HG02884 (cell line): ENCODE results near the gene SLC22A4.
A peak's percentile ranks its signal among the peaks of the same experiment; 100 is the strongest.

Source experiments
- ATAC-seq: cut with Tn5 transposase; IDR thresholded peaks from one replicate; pipeline ENCODE4 v1.9.1; 2021; ENCODE audit warnings: mild to moderate bottlenecking, moderate library complexity; ENCODE audit not compliant: unreplicated experiment

SLC22A4 gene

DNA sequence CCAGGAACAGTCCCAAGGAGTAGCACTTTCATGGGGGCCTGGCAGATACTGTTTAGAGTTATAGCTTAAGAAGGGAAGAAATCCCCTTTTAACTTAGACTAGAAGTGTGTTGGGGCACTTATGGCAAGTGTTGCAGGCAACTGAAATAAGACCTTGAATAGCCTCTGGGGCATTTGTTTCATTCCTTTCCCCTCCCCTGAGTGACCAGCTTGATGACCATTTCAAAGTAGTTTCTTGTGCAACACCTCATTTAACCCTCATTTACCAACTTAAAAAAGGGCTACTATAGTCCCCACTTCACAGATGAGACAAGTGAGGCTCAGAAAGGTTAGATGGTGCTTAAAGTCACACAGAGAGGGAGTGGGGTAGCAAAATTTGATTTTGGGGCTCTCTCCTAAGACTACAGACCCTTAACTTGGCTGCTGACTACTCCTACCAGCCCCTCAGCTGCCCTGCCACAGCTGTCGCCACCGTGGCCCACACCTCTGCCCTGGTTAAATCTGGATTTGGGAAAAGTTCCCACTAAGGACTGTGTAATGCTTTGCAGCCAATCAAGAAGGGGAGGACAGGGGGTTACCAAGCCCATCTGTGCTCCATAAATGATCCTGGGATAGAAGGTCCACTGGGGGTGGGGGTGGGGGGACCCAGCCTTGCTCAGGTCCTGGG lies 31.2 kb upstream of the SLC22A4 start:
- no peak for ATAC-seq

DNA sequence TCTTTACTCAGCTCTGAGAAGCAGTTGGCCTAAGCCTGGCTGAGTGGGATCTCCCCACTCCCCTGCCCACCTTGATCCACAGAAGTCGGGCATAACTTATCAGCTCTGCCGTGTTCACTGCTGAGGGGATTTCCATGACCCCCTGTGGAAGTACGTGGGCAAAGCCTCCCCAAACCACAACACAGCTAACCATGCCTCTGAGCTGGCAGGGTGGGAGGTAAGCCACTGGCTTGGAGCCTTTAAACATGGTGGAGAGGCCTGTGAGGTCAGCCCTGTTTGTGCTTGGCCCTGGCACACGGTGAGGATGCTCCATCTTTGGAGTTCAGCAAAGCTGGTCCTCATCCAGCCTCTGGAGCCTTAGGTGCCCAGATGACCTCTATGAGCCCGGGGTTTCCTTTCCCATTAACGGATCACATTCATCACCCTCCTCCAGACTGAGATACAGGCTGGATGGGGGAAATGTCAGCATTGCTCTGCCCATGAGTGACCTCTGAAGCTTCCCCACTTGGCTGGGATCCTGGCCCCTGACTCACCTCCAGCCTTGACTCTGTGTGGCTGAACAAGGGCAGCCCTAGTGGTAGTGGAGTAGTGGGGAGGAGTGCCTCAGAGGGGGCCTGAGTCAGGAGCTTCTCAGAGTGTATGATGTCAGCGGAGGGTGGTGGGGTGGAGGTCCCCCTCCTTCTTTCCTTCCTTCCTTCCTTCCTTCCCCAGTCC lies 30.5 kb upstream of the SLC22A4 start:
- ATAC-seq, result no peak

DNA sequence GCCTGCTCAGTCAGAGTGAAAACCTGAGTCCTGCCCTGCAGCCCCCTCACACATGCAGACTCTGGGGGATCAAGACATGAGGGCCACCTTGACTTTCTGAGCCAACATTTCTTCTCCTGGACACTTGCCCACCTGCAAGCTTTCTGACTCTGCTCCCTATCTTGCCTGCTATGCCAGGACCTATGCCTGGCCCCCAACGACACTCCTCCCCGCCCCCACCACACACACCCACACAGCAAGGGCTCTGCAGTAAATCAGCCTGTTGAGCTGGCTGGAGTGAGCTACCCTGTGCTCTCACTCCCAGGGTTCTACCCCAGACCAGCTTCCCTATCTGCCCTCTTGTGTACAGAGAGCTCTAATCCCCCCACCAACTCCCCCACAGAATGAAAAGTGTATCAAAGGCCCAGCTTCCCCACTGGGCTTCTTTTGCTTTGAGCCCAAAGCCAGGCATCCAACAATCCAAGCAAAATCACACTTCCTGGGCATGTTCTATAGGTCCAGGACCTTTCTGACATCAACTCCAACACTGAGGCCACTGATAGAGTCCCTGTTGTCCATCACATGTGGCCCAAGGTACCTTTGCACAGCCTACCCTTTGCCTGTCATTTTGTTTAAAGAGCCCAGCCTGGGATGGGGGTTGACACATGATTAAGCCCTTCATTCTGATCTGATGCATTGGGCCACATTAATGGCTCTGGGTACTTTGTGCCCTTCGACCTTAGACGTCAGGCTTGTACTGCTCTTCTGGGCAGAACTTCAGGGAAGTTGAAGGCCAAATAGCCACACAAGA lies 29.5 kb upstream of the SLC22A4 start:
- ATAC-seq, result no peak

DNA sequence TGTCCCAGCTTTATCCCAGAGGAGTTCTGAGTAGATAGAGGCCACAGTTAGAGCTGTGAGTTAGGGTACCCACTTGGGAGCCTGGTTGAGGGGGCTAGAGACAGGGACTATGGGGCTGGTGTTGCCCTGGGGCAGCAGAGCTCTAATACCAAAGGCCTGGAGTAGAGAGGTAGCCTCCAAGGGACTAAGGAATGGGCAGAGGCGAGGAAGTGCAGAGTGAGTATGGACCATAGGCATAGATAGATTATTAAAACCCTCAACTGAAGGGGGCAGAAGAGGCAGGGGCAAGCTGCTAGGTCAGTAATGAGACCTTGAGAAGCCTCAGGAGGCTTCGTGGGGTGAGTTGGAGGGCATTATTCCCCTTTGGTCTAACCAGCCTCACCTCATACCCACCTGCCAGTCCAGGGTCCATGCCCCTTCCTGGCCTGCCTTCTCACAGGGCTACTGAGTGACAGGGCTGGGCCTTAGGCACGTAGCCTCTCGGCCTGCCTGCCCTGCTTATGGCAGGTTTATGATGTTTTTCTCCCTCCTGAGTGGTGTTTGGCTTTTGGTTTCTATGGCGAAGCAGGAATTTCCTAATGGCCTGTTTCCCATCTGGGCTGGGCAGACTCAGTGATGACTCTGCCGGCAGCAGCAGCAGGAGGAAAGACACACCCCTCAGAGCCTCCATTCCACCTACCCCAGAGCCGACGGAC lies 28.7 kb upstream of the SLC22A4 start:
- ATAC-seq, result no peak

DNA sequence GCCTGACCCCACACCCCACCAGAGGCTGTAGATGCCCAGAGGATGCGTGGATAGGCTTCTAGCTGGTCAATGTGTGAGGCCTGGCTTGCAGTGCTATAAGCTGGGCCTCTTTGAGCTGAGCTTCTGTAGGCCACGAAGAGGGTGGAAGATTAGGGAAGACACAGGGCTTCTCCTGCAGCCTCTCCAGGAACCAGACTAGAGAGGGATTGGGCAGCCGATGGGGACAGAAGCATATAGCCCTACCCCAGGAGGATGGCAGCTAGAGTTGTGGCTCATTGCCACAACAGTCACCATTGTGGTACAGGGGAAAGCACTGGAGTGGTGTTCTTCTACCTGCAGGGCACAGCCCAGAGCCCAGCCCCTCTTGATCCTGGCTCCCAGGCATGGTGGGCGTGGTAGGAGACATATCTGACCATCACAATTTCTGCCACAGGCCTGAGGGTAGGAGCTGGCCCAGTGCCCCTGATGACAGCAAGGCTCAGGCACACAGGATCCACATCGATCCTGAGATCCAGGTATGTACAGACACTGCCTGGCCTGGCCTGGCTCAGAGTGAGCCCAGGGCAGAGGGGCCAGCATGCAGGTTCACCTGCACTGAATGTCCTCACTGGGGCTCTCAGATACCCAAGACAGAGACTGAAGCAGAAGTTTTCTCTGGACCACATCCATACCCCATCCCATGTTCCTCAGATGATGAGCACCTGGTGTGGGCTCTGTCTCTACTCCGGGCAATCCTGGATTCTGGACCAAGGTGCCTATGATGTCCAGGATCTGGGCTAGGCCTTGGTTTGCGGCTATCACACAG lies 28.0 kb upstream of the SLC22A4 start:
- no peak for ATAC-seq

DNA sequence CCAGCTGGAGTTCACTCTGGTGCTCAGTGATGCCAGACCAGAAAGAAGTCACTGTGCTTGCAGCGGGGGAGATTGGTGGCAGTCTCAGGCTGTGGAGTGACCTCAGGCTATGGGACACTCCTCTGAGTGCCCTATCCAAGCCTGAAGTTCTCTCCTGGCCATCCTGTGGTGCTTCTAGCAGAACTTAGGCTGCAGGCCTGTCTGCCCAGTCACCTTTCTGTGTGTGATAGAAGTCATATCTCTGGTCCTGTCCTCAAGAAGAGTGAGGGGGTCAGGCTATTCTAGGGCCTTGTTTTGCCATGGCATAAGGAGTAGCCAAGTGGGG lies 27.4 kb upstream of the SLC22A4 start:
- no peak for ATAC-seq

DNA sequence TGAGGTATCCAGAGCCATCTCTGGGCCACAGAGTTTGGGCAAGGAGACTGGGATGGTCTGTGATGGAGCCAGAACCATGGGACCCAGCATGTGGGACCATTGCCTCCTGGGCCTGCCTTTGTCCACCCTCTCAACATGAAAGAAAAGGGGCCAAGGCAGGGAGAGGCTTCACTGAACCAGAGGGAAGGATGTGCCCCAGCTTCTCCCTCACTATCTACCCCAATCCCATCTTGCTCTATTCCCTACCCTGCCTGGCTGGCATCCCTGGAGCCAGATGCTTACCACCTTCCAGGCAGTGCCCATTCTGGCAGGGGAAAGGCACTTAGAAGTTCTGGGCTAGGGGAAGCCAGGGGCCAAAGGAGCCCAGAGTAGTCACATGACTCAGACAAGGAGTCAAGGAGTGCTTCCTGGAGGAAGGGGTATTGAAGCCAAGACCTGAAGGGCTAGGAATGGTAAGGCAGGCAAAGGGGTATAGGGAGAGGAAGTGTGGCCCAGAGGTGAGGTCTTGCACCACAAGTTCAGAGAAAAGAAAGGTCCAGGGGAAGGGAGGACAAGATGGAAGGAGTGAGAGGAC lies 26.9 kb upstream of the SLC22A4 start:
- ATAC-seq, result no peak

DNA sequence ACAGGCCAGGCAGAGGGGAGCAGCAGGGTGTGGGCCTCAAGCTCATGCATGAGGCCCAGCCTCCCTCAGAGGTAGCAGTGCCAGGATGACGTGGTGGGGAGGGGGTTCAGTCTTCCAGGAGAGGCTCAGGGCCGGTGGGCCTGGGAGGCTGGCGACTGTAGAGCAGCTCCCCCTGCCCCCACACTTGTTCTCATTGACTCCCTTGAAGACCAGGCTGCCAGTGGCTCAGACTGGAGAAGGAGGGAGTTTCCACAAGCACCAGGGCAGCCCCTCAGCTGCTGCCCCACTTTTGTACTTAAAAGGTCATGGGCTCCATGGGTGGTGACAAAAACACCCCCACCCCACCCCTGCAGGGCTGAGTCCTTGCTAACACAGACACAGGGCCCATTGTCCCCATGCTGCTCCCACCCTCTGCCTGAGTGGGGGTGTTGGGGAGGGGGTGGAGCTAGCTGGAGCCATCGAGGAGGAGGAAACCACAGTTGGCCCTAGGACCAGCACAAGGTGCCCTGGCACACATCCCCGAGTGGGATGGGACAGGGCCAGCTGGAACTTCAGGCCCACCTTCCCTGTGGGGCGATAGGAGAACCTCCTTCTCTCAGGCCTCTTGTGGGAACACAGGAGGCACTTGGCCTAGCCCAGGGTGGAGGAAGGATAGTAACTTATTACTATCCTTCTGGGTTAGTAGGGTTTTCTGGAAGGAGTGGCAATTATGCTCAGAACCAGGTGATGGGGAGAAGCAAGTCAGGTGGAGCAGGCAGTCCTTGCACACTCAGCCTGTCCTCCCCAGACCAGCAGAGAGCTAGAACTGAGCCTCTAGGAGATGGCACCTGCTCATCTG lies 26.0 kb upstream of the SLC22A4 start:
- ATAC-seq, result peak; percentile 8

DNA sequence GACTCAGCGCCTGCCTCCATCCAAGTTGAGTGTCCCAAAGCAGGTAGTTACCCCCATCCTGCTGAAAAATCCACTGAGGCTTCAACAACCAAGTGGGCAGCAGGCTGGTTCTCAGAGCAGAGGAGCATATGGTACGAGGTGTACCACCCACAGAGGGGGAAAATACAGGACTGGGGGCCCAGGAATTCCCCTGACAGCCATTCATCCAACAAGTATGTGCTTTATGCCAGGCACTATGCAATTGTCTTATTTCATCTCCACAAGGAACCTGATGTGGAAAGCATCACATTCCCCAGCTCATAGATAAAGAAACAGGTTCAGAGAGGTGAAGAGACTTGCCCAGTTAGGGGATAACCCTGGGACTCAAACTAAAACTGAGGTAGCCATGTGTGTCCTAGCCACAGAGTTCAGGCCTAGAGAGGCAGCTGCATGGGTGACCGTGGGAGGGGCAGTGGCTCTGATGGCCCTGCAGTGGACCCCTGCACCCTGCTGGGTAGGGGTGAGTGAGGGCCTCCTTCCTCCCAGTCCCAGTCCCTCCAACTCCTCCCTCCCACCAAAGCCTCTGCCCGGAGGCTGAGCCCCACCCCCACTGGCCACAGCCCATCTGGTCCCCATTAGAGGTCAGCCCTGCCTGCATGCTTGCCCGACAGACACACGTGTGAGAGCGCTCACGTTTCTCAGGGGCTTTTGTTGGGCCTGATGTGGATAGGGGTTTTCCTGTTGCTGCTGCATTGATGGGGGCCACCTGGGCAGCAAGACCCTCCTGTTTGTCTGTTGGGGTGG lies 25.2 kb upstream of the SLC22A4 start:
- ATAC-seq, result peak; percentile 63

DNA sequence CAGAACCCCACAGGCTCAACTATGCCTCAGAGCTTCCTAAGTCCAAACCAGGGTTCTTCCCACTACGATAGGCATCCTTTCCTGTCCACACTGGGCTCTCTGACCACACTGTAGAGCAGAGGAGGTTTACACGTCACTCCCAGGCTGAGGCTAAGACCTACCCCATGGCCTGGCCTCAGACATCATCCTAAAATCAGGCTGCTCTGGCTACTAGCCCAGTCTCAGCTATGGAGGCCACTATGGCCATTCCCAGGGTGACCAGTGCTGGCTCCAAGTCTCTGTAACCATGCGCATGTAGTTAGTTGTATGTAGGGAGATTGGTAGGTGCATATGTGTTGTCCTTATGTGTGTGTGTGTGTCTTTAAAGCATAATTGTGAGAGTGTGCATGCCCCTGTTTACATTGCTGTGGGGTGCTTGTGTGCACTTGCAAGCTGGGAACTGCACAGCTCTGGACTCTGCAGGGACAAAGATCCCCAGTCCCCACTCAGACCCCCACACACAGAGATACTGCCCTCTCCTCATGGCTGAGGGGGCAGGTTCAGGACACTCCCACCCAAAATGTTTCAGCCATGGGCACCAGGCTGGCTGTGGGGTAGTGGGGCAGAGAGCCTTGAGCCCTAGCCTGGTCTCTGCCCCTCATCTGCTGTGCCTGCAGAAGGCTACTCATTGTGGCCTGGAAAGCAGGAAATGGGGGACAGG lies 24.4 kb upstream of the SLC22A4 start:
- ATAC-seq, result no peak

DNA sequence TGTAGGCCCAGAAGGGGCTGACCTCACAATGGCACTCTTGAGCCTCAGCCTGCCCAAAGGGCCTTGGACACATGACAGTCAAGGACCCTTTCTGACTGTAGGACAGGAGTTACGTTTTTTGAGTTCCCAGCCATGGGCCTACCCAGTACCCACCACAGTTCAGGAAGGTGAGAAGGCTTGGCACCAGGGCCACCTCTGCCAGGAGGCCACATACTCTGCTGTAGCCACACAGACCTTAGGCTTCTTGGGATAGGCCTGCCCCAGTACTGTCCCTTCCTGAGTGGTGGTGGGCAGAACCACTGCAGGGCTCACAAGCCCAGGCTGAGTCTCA lies 23.9 kb upstream of the SLC22A4 start:
- no peak for ATAC-seq

DNA sequence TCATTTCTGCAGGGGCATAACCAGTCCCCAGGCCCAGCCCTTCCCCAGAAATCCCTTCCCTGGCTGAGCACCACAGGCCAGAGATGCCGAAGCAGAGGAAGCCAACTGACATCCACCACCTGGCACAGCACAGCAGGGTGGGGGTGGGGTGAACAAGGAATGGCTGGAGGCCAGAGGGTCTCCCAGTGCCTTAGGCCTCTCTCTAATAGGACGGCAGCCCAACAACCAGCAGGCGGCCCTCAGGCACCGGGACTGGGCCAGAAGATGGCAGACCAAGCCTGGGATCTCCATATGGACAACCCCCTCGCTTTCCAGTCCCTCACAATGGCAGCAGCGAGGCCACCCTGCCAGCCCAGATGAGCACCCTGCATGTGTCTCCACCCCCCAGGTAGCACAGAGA lies 23.5 kb upstream of the SLC22A4 start:
- ATAC-seq, result no peak

DNA sequence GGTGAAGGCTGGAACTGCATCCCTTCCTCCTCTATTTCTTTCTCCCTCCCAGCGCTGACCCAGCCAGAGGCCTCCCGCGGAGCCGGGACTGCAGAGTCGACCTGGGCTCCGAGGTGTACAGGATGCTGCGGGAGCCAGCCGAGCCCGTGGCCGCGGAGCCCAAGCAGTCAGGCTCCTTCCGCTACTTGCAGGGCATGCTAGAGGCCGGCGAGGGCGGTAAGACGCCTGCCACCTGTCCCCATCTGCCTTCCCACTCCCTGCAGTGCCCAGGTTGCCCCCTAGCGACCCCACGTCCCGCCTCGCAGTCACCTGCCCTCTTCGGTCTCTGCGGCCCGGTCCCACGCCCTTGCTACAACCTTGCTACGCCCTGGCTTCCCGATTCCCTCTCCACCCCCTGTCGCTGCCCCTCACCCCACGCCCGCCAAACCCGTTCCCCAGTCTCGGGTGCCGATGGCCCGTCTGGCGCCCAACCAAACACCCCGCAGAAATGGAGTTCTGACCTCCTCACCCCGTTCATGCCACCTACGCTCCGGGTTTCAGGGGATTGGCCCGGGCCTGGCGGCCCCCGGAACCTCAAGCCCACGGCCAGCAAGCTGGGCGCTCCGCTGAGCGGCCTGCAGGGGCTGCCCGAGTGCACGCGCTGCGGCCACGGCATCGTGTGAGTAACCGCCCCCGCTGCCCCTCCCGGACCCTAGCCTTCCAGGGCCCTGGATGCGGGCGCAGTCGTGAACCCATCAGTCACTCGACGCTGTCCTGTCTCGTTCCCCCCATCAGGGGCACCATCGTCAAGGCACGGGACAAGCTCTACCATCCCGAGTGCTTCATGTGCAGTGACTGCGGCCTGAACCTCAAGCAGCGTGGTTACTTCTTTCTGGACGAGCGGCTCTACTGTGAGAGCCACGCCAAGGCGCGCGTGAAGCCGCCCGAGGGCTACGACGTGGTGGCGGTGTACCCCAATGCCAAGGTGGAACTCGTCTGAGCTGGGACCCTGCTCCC lies 22.6 kb upstream of the SLC22A4 start:
- no peak for ATAC-seq

DNA sequence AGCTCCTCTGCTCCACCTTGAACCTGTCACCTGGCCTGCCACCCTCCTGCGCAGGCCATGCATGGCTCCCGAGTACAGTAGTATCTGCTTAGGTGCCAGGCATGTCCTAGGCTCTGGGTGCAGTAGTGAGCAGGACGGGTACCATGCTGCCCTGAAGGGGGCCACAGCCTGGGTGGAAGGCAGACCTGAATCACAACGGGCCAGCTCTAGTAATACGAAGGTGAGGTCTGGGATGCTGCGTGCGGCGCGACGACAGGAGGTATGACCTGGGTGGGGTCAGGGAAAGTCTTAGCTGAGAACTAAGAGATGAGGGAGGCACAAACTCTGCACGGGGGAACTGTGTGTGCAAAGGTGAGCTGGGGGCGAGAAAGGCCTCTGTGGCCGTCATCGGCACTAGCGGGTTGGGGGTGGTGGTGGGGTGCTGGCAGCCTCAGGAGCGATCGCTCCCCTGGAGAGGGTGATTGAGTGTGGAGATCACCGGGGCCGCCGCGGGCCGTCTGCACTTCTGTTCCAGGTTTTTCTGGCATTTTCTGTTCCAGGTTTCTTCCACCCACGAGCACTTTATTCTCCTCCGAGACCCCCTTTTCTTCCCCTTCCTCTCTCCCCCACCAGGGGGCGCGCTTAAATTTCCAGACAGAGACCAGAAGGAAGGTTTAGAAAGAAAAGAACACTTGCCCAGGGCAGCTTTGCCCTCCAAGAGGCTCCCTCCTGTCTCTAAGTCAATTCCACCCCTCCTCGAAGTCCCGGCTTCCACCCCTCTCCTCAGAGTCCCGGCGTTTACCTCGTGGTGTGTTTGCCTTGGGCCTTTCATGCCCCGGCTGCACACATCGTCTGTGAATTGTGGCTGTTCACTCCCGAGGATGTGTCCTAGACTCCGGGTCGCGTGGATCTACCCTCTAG lies 21.6 kb upstream of the SLC22A4 start:
- ATAC-seq, result no peak

DNA sequence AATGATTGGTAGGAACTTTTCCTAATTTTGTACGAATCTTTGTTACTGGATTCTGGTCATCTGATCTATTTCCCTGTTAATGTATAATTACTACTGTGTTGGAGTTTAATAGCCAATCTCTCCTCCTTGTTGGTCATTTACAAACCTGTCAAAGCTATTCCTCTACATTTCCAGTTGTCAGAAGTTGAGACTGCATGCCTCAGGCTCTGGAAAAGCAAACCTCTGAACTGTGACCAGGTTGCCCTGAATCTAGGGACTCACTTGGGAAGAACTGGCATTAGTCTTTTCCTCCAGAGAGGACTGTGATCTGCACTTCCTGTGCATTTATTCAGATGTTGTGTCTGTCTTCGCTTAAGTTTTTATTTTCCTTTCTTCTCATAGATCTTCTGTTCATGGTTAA lies 20.6 kb upstream of the SLC22A4 start:
- ATAC-seq, result no peak
